ENCODE results near the gene HTT.

DNA sequence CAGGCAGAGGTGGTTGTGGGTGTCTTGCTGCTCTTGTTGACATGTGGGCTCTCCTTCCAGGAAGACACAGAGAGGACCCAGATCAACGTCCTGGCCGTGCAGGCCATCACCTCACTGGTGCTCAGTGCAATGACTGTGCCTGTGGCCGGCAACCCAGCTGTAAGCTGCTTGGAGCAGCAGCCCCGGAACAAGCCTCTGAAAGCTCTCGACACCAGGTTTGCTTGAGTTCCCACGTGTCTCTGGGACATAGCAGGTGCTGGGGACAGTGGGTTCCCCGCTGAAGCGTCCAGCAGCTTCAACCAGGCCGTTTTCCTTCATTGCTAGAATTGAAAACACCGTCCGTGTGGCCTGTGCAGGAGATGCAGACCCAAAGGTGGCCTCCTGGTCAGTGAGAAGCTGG, 148.9 kb downstream of the HTT start:
- TF ChIP-seq, protein P1, sequence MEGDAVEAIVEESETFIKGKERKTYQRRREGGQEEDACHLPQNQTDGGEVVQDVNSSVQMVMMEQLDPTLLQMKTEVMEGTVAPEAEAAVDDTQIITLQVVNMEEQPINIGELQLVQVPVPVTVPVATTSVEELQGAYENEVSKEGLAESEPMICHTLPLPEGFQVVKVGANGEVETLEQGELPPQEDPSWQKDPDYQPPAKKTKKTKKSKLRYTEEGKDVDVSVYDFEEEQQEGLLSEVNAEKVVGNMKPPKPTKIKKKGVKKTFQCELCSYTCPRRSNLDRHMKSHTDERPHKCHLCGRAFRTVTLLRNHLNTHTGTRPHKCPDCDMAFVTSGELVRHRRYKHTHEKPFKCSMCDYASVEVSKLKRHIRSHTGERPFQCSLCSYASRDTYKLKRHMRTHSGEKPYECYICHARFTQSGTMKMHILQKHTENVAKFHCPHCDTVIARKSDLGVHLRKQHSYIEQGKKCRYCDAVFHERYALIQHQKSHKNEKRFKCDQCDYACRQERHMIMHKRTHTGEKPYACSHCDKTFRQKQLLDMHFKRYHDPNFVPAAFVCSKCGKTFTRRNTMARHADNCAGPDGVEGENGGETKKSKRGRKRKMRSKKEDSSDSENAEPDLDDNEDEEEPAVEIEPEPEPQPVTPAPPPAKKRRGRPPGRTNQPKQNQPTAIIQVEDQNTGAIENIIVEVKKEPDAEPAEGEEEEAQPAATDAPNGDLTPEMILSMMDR (IDR thresholded peaks at IDR 0.05; ENCODE audit: control extremely low read depth in 1 of 3, insufficient read depth in 1 of 3, low read depth in 1 of 3, low read length in 3 of 3): no peak
- TF ChIP-seq ASH2L (IDR thresholded peaks at IDR 0.05; ENCODE audit: low read length): no peak
- TF ChIP-seq NRF1 (IDR thresholded peaks at IDR 0.05; ENCODE audit: low read depth, low read length): no peak
- TF ChIP-seq MAX (IDR thresholded peaks at IDR 0.05): no peak
- TF ChIP-seq RAD21 (IDR thresholded peaks at IDR 0.05 in 1 of 2, conservative IDR thresholded peaks at IDR 0.05 in 1 of 2; ENCODE audit: low read depth in 2 of 2, low read length in 2 of 2): no peak
- no peak for TF ChIP-seq TEAD4 (IDR thresholded peaks at IDR 0.05; ENCODE audit: low read depth, low read length)
- no peak for TF ChIP-seq CHD1 (IDR thresholded peaks at IDR 0.05; ENCODE audit: low read depth, low read length)
- TF ChIP-seq SIX5 (IDR thresholded peaks at IDR 0.05; ENCODE audit: low read depth, low read length): no peak
- TF ChIP-seq POLR2A (IDR thresholded peaks at IDR 0.05; ENCODE audit: control extremely low read depth in 1 of 2, low read depth in 2 of 2, low read length in 2 of 2): no peak
